ENCODE results near the gene BICD2. TPM values are rescaled to one million over a fixed set of nuclear protein-coding genes. Genes with fewer than 3 reads are reported as not detected.

BICD2 gene
- total and polyA plus RNA-seq, 2 of the 13 experiments (the other 11 are each of a cell fraction or from before 2014, with no cell fraction given), result 5.1 to 17.4 TPM

DNA sequence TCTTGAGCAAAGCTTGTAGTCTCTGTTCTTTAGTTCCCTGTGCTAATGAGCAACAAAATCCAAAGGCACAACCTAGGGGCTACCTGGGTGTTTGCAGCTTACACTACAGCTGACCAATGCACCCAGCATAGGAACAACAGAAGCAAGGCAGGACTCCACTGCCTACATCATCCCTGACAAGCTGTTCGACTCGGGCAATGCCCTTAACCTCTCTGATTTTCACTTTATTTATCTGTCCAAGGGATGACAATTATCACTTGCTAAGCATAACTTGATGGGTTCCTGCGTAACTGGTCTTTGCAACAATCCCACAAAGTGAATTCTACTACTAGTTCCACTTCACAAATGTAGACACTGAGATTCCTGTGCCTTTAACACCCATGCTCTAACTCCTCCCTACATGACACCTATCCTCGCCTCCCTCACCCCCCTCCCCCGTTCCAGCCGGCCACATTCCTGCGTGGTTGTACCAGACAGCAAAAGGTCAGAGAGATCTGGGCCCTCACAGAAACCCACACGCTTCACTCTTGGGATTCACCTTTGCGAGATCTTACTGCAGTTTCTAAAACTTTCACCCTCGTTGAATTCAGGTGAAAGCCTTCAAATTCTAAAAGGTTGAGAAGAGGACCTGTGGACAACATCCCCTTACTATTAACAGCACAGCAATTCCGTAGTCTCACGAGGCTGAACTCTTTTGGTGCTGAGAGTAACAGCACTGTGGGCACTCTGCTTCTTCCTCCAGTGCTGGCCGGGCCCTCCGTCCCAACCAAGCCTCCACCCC, 95.7 kb downstream of the BICD2 start:
- no peaks in the 10 kb centered on the region for H3K9me3 ChIP-seq (ENCODE audit: low read length)
- FAIRE-seq (peak; percentile 50), DNase-seq (ENCODE audit: low spot score) (peak; percentile 43), ATAC-seq (peak; percentile 58)
- WGBS (ENCODE audit: low lambda C conversion rate), result 25% methylated on average over 10 of the region's 14 CpGs
- H2AFZ ChIP-seq (ENCODE audit: low read length), result no peak overlapping the region
- CTCF ChIA-PET (ENCODE audit: low intra/inter-chr PET ratio, low total read pairs), result no interaction called here
- H3K4me2 ChIP-seq (ENCODE audit: low read depth, low read length), result peak overlapping the region; percentile 82
- intact Hi-C loops (cut with micrococcal nuclease; ENCODE audit: unreplicated experiment) (no loop called here), in situ Hi-C loops (cut with HindIII; ENCODE audit: extremely low pct_ligation_motif_present, low pct_unique_long_range_greater_than_20kb) (no loop called here)
- H3K27me3 ChIP-seq (ENCODE audit: control insufficient read depth in 1 of 2, insufficient read depth in 2 of 2, low read length in 2 of 2), result no peaks in the 10 kb centered on the region; a peak in 1 of 5 replicates
- BruUV-seq (replicated peaks), result TSS peak; percentile 70
- POLR2A ChIA-PET, result no interaction called here
- H4K20me1 ChIP-seq (ENCODE audit: insufficient read depth, low read length), result peaks cover 4% of the 10 kb centered on the region; the same call in 1 of the 2 replicates
- peak overlapping the region; percentile 62 for H3K27ac ChIP-seq (ENCODE audit: extremely low read length, insufficient read depth, low read length)
- peaks cover 39% of the 10 kb centered on the region for H3K79me2 ChIP-seq (ENCODE audit: insufficient read depth, low read length)
- H3K4me3 ChIP-seq (replicated peaks in 1 of 3; ENCODE audit: insufficient read depth in 1 of 3, low read depth in 2 of 3, low read length in 3 of 3), result peak overlapping the region; percentile 66 to 98 (median 89)
- peaks cover 42% of the 10 kb centered on the region for H3K4me1 ChIP-seq (ENCODE audit: insufficient read depth, low read length)
- peak overlapping the region; percentile 86 for H3K9ac ChIP-seq (ENCODE audit: insufficient read depth, low read depth, low read length)
- peaks cover 2 to 8% of the 10 kb centered on the region in 2 experiments; a peak in 2 of 5 replicates for H3K36me3 ChIP-seq (replicated peaks in 1 of 2; ENCODE audit: control insufficient read depth in 1 of 2, insufficient read depth in 2 of 2, low read length in 2 of 2)
- peak; percentile 73; the same call in 1 of the 2 replicates for TF ChIP-seq TBX3 (IDR thresholded peaks at IDR 0.05; ENCODE audit: borderline replicate concordance)
- no peak for TF ChIP-seq GABPA (IDR thresholded peaks at IDR 0.05; ENCODE audit: low read depth, low read length)
- peak; percentile 32; the same call in 1 of the 2 replicates for TF ChIP-seq GABPA (CRISPR knock-in tag; IDR thresholded peaks at IDR 0.05; ENCODE audit: low read depth)
- TF ChIP-seq CSRNP1 (CRISPR knock-in tag; IDR thresholded peaks at IDR 0.05), result 0 out of 2 replicates have a peak, but pooled peaks have one; percentile 32
- peak; percentile 73; the same call in 1 of the 2 replicates for TF ChIP-seq ZNF605 (CRISPR knock-in tag; IDR thresholded peaks at IDR 0.05)
- peak; percentile 78; the same call in 1 of the 2 replicates for TF ChIP-seq ZFP91 (CRISPR knock-in tag; IDR thresholded peaks at IDR 0.05; ENCODE audit: borderline replicate concordance)
- peak; percentile 33 for TF ChIP-seq TEAD3 (CRISPR knock-in tag; optimal IDR thresholded peaks at IDR 0.05; ENCODE audit: borderline replicate concordance)
- TF ChIP-seq MED8 (CRISPR knock-in tag; IDR thresholded peaks at IDR 0.05; ENCODE audit: insufficient replicate concordance), result no peak
- TF ChIP-seq ZMYM3 (CRISPR knock-in tag; IDR thresholded peaks at IDR 0.05), result peak; percentile 86
- TF ChIP-seq ZNF430 (CRISPR knock-in tag; IDR thresholded peaks at IDR 0.05), result 0 out of 2 replicates have a peak, but pooled peaks have one; percentile 67
- TF ChIP-seq ZNF768 (CRISPR knock-in tag; IDR thresholded peaks at IDR 0.05), result peak; percentile 91
- 0 out of 2 replicates have a peak, but pooled peaks have one; percentile 36 for TF ChIP-seq SNAPC2 (CRISPR knock-in tag; IDR thresholded peaks at IDR 0.05)
- TF ChIP-seq, protein P1, sequence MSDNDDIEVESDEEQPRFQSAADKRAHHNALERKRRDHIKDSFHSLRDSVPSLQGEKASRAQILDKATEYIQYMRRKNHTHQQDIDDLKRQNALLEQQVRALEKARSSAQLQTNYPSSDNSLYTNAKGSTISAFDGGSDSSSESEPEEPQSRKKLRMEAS (IDR thresholded peaks at IDR 0.05), result peak; percentile 60
- peak; percentile 46; the same call in 1 of the 2 replicates for TF ChIP-seq HOXA7 (CRISPR knock-in tag; IDR thresholded peaks at IDR 0.05)
- TF ChIP-seq KDM1A (CRISPR knock-in tag; IDR thresholded peaks at IDR 0.05), result peak; percentile 62; the same call in 1 of the 2 replicates
- TF ChIP-seq POLR2A (IDR thresholded peaks at IDR 0.05; ENCODE audit: insufficient read depth in 1 of 2, low read depth in 2 of 2, low read length in 2 of 2), result peak in 1 of 2 experiments; percentile 79; a peak in 2 of 4 replicates
- peak; percentile 60 for TF ChIP-seq POLR2AphosphoS5 (IDR thresholded peaks at IDR 0.05; ENCODE audit: low read depth, low read length)

All from HepG2 (cell line).